ENCODE measurements around the gene TBC1D2.

TBC1D2 gene

GRCh38 chr9:98255578-98256296, at the start of gene TBC1D2:
TSS of gene TBC1D2 (minus strand) at chr9:98255649. CDS start at chr9:98255541, 108 bp downstream.
- Mint-ChIP-seq H3K9me3 (no peaks in the 10 kb centered on the region), H3K4me1 (peaks cover 32% of the 10 kb centered on the region), H3K27ac (ENCODE audit: low read depth) (peak within 1 kb of the TSS; percentile 97), H3K36me3 (ENCODE audit: insufficient read depth) (peaks cover 14% of the 10 kb centered on the region), H3K27me3 (no peaks in the 10 kb centered on the region), H3K4me3 (peak within 1 kb of the TSS; percentile 97)
- DNase-seq (ENCODE audit: low spot score in 2 of 2) (peak; percentile 96 to 98), ATAC-seq (replicated peaks; ENCODE audit: extremely low read depth, poor library complexity, severe bottlenecking) (peak; percentile 88)

GRCh38 chr9:98304381-98304780, 48.9 kb upstream of the TBC1D2 start:
- no peaks in the 10 kb centered on the region for H3K9me3 Mint-ChIP-seq
- H3K4me1 Mint-ChIP-seq: no peaks in the 10 kb centered on the region
- no peaks in the 10 kb centered on the region for H3K36me3 Mint-ChIP-seq (ENCODE audit: insufficient read depth)
- no peak overlapping the region for H3K4me3 Mint-ChIP-seq
- H3K27ac Mint-ChIP-seq (ENCODE audit: low read depth): no peak overlapping the region
- H3K27me3 Mint-ChIP-seq: no peaks in the 10 kb centered on the region
- no peak for ATAC-seq (replicated peaks; ENCODE audit: extremely low read depth, poor library complexity, severe bottlenecking)
- no peak for DNase-seq (ENCODE audit: low spot score in 2 of 2)

GRCh38 chr9:98303633-98304125, 48.2 kb upstream of the TBC1D2 start:
- no peaks in the 10 kb centered on the region for H3K36me3 Mint-ChIP-seq (ENCODE audit: insufficient read depth)
- peaks cover under 1% of the 10 kb centered on the region for H3K27me3 Mint-ChIP-seq
- no peak overlapping the region for H3K4me3 Mint-ChIP-seq
- no peak for DNase-seq (ENCODE audit: low spot score in 2 of 2)
- no peaks in the 10 kb centered on the region for H3K9me3 Mint-ChIP-seq
- no peaks in the 10 kb centered on the region for H3K4me1 Mint-ChIP-seq
- H3K27ac Mint-ChIP-seq (ENCODE audit: low read depth): no peak overlapping the region
- no peak for ATAC-seq (replicated peaks; ENCODE audit: extremely low read depth, poor library complexity, severe bottlenecking)

GRCh38 chr9:98302938-98303632, 47.6 kb upstream of the TBC1D2 start:
- peaks cover 6% of the 10 kb centered on the region for H3K27me3 Mint-ChIP-seq
- H3K27ac Mint-ChIP-seq (ENCODE audit: low read depth): no peak overlapping the region
- H3K4me3 Mint-ChIP-seq: no peak overlapping the region
- no peaks in the 10 kb centered on the region for H3K36me3 Mint-ChIP-seq (ENCODE audit: insufficient read depth)
- DNase-seq (ENCODE audit: low spot score in 2 of 2) (no peak), ATAC-seq (replicated peaks; ENCODE audit: extremely low read depth, poor library complexity, severe bottlenecking) (no peak)
- H3K9me3 Mint-ChIP-seq: no peaks in the 10 kb centered on the region
- no peaks in the 10 kb centered on the region for H3K4me1 Mint-ChIP-seq

- ATAC-seq (replicated peaks; ENCODE audit: extremely low read depth, poor library complexity, severe bottlenecking): no peak
- H3K36me3 Mint-ChIP-seq (ENCODE audit: insufficient read depth): no peaks in the 10 kb centered on the region
- H3K9me3 Mint-ChIP-seq: no peaks in the 10 kb centered on the region
- no peak for DNase-seq (ENCODE audit: low spot score in 2 of 2)
- peaks cover 10% of the 10 kb centered on the region for H3K27me3 Mint-ChIP-seq
- no peak overlapping the region for H3K4me3 Mint-ChIP-seq
- H3K27ac Mint-ChIP-seq (ENCODE audit: low read depth): no peak overlapping the region
- no peaks in the 10 kb centered on the region for H3K4me1 Mint-ChIP-seq
These were observed 46.7 kb upstream of the TBC1D2 start for GRCh38 chr9:98302150-98302549.

- Mint-ChIP-seq H3K4me3 (no peak overlapping the region), H3K27ac (ENCODE audit: low read depth) (no peak overlapping the region), H3K36me3 (ENCODE audit: insufficient read depth) (no peaks in the 10 kb centered on the region), H3K4me1 (no peaks in the 10 kb centered on the region), H3K27me3 (peaks cover 15% of the 10 kb centered on the region), H3K9me3 (no peaks in the 10 kb centered on the region)
- no peak for ATAC-seq (replicated peaks; ENCODE audit: extremely low read depth, poor library complexity, severe bottlenecking)
- DNase-seq (ENCODE audit: low spot score in 2 of 2): no peak
These were observed 45.2 kb upstream of the TBC1D2 start for GRCh38 chr9:98300611-98301010.

GRCh38 chr9:98298476-98298875, 43.0 kb upstream of the TBC1D2 start:
- no peaks in the 10 kb centered on the region for H3K4me1 Mint-ChIP-seq

GRCh38 chr9:98295824-98296223, 40.4 kb upstream of the TBC1D2 start:
- no peaks in the 10 kb centered on the region for H3K9me3 Mint-ChIP-seq
- peaks cover 35% of the 10 kb centered on the region for H3K27me3 Mint-ChIP-seq
- no peak overlapping the region for H3K4me3 Mint-ChIP-seq
- no peaks in the 10 kb centered on the region for H3K4me1 Mint-ChIP-seq
- no peak overlapping the region for H3K27ac Mint-ChIP-seq (ENCODE audit: low read depth)
- DNase-seq (ENCODE audit: low spot score in 2 of 2) (no peak), ATAC-seq (replicated peaks; ENCODE audit: extremely low read depth, poor library complexity, severe bottlenecking) (no peak)
- peaks cover 2% of the 10 kb centered on the region for H3K36me3 Mint-ChIP-seq (ENCODE audit: insufficient read depth)

More at GRCh38 chr9:98298476-98298875, 43.0 kb upstream of the TBC1D2 start:
- peaks cover 34% of the 10 kb centered on the region for H3K27me3 Mint-ChIP-seq
- no peaks in the 10 kb centered on the region for H3K9me3 Mint-ChIP-seq
- no peak overlapping the region for H3K27ac Mint-ChIP-seq (ENCODE audit: low read depth)
- DNase-seq (ENCODE audit: low spot score in 2 of 2) (no peak), ATAC-seq (replicated peaks; ENCODE audit: extremely low read depth, poor library complexity, severe bottlenecking) (no peak)
- no peak overlapping the region for H3K4me3 Mint-ChIP-seq
- peaks cover 2% of the 10 kb centered on the region for H3K36me3 Mint-ChIP-seq (ENCODE audit: insufficient read depth)

GRCh38 chr9:98291820-98292219, 36.4 kb upstream of the TBC1D2 start:
- no peak for DNase-seq (ENCODE audit: low spot score in 2 of 2)
- no peaks in the 10 kb centered on the region for H3K9me3 Mint-ChIP-seq
- no peak overlapping the region for H3K4me3 Mint-ChIP-seq
- H3K27ac Mint-ChIP-seq (ENCODE audit: low read depth): no peak overlapping the region
- H3K4me1 Mint-ChIP-seq: no peaks in the 10 kb centered on the region
- H3K27me3 Mint-ChIP-seq: peaks cover 32% of the 10 kb centered on the region
- no peak for ATAC-seq (replicated peaks; ENCODE audit: extremely low read depth, poor library complexity, severe bottlenecking)
- peaks cover 2% of the 10 kb centered on the region for H3K36me3 Mint-ChIP-seq (ENCODE audit: insufficient read depth)

- Mint-ChIP-seq H3K4me1 (no peaks in the 10 kb centered on the region), H3K36me3 (ENCODE audit: insufficient read depth) (peaks cover 2% of the 10 kb centered on the region), H3K4me3 (no peak overlapping the region), H3K9me3 (no peaks in the 10 kb centered on the region), H3K27ac (ENCODE audit: low read depth) (no peak overlapping the region), H3K27me3 (peaks cover 28% of the 10 kb centered on the region)
- ATAC-seq (replicated peaks; ENCODE audit: extremely low read depth, poor library complexity, severe bottlenecking) (no peak), DNase-seq (ENCODE audit: low spot score in 2 of 2) (no peak)
These were observed 35.0 kb upstream of the TBC1D2 start for GRCh38 chr9:98290411-98290810.

GRCh38 chr9:98289614-98290201, 34.3 kb upstream of the TBC1D2 start:
- ATAC-seq (replicated peaks; ENCODE audit: extremely low read depth, poor library complexity, severe bottlenecking) (no peak), DNase-seq (ENCODE audit: low spot score in 2 of 2) (no peak)
- no peak overlapping the region for H3K4me3 Mint-ChIP-seq
- H3K36me3 Mint-ChIP-seq (ENCODE audit: insufficient read depth): peaks cover 2% of the 10 kb centered on the region
- no peak overlapping the region for H3K27ac Mint-ChIP-seq (ENCODE audit: low read depth)
- no peaks in the 10 kb centered on the region for H3K9me3 Mint-ChIP-seq
- H3K4me1 Mint-ChIP-seq: no peaks in the 10 kb centered on the region
- H3K27me3 Mint-ChIP-seq: peaks cover 25% of the 10 kb centered on the region

GRCh38 chr9:98288881-98289280, 33.4 kb upstream of the TBC1D2 start:
- no peak overlapping the region for H3K4me3 Mint-ChIP-seq
- no peaks in the 10 kb centered on the region for H3K4me1 Mint-ChIP-seq
- H3K27ac Mint-ChIP-seq (ENCODE audit: low read depth): no peak overlapping the region
- H3K9me3 Mint-ChIP-seq: no peaks in the 10 kb centered on the region
- H3K27me3 Mint-ChIP-seq: peaks cover 22% of the 10 kb centered on the region
- no peak for ATAC-seq (replicated peaks; ENCODE audit: extremely low read depth, poor library complexity, severe bottlenecking)
- DNase-seq (ENCODE audit: low spot score in 2 of 2): no peak
- no peaks in the 10 kb centered on the region for H3K36me3 Mint-ChIP-seq (ENCODE audit: insufficient read depth)

GRCh38 chr9:98287384-98287783, 31.9 kb upstream of the TBC1D2 start:
- no peaks in the 10 kb centered on the region for H3K4me1 Mint-ChIP-seq
- no peak overlapping the region for H3K4me3 Mint-ChIP-seq
- no peak for ATAC-seq (replicated peaks; ENCODE audit: extremely low read depth, poor library complexity, severe bottlenecking)
- H3K36me3 Mint-ChIP-seq (ENCODE audit: insufficient read depth): no peaks in the 10 kb centered on the region
- no peak overlapping the region for H3K27ac Mint-ChIP-seq (ENCODE audit: low read depth)
- H3K9me3 Mint-ChIP-seq: no peaks in the 10 kb centered on the region
- H3K27me3 Mint-ChIP-seq: peaks cover 16% of the 10 kb centered on the region
- DNase-seq (ENCODE audit: low spot score in 2 of 2): no peak

All from central memory CD8-positive, alpha-beta T cell (primary cell).